ENCODE data around the gene ITGAD. TPM values are rescaled to one million over a fixed set of nuclear protein-coding genes. Genes with fewer than 3 reads are reported as not detected.

Gene ITGAD
- total and polyA plus RNA-seq, 2 experiments from 2014 or later: not detected

DNA sequence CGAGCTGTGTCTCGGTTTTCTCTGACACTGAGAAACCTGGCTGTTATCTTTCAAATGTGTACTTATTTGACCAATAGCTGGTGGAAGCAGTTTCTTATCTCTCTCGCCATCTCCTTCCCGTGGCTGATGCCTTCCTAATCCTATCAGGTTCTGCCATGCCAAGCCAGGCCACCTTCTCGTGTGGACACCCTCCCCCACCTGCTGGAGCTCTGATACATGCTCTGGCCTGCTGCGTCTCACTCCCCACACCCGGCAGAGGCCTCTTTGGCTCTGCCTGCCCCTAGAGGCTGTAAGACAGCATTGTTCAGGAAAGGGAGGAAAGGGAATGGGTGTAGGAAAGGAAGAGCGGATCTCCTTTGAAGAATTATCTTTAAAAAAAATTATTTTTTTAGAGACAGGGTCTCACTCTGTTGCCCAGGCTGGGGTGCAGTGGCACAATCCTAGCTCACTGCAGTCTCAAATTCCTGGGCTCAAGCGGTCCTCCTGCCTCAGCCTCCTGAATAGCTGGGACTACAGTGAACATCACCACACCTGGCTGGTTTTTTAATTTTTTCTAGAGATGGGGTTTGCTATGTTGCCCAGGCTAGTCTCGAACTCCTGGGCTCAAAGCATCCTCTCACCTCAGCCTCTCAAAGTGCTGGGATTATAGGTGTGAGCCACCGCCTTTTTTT, 58.7 kb downstream of the ITGAD start (continued):
- TF ChIP-seq, protein P1, sequence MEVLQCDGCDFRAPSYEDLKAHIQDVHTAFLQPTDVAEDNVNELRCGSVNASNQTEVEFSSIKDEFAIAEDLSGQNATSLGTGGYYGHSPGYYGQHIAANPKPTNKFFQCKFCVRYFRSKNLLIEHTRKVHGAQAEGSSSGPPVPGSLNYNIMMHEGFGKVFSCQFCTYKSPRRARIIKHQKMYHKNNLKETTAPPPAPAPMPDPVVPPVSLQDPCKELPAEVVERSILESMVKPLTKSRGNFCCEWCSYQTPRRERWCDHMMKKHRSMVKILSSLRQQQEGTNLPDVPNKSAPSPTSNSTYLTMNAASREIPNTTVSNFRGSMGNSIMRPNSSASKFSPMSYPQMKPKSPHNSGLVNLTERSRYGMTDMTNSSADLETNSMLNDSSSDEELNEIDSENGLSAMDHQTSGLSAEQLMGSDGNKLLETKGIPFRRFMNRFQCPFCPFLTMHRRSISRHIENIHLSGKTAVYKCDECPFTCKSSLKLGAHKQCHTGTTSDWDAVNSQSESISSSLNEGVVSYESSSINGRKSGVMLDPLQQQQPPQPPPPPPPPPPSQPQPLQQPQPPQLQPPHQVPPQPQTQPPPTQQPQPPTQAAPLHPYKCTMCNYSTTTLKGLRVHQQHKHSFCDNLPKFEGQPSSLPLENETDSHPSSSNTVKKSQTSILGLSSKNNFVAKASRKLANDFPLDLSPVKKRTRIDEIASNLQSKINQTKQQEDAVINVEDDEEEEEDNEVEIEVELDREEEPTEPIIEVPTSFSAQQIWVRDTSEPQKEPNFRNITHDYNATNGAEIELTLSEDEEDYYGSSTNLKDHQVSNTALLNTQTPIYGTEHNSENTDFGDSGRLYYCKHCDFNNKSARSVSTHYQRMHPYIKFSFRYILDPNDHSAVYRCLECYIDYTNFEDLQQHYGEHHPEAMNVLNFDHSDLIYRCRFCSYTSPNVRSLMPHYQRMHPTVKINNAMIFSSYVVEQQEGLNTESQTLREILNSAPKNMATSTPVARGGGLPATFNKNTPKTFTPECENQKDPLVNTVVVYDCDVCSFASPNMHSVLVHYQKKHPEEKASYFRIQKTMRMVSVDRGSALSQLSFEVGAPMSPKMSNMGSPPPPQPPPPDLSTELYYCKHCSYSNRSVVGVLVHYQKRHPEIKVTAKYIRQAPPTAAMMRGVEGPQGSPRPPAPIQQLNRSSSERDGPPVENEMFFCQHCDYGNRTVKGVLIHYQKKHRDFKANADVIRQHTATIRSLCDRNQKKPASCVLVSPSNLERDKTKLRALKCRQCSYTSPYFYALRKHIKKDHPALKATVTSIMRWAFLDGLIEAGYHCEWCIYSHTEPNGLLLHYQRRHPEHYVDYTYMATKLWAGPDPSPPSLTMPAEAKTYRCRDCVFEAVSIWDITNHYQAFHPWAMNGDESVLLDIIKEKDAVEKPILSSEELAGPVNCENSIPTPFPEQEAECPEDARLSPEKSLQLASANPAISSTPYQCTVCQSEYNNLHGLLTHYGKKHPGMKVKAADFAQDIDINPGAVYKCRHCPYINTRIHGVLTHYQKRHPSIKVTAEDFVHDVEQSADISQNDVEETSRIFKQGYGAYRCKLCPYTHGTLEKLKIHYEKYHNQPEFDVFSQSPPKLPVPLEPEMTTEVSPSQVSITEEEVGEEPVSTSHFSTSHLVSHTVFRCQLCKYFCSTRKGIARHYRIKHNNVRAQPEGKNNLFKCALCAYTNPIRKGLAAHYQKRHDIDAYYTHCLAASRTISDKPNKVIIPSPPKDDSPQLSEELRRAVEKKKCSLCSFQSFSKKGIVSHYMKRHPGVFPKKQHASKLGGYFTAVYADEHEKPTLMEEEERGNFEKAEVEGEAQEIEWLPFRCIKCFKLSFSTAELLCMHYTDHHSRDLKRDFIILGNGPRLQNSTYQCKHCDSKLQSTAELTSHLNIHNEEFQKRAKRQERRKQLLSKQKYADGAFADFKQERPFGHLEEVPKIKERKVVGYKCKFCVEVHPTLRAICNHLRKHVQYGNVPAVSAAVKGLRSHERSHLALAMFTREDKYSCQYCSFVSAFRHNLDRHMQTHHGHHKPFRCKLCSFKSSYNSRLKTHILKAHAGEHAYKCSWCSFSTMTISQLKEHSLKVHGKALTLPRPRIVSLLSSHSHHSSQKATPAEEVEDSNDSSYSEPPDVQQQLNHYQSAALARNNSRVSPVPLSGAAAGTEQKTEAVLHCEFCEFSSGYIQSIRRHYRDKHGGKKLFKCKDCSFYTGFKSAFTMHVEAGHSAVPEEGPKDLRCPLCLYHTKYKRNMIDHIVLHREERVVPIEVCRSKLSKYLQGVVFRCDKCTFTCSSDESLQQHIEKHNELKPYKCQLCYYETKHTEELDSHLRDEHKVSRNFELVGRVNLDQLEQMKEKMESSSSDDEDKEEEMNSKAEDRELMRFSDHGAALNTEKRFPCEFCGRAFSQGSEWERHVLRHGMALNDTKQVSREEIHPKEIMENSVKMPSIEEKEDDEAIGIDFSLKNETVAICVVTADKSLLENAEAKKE (CRISPR knock-in tag; IDR thresholded peaks at IDR 0.05): no peak
- TF ChIP-seq EZH2phosphoT487 (IDR thresholded peaks at IDR 0.05; ENCODE audit: unreplicated experiment) (no peak), NANOG (IDR thresholded peaks at IDR 0.05; ENCODE audit: borderline replicate concordance) (no peak)

DNA sequence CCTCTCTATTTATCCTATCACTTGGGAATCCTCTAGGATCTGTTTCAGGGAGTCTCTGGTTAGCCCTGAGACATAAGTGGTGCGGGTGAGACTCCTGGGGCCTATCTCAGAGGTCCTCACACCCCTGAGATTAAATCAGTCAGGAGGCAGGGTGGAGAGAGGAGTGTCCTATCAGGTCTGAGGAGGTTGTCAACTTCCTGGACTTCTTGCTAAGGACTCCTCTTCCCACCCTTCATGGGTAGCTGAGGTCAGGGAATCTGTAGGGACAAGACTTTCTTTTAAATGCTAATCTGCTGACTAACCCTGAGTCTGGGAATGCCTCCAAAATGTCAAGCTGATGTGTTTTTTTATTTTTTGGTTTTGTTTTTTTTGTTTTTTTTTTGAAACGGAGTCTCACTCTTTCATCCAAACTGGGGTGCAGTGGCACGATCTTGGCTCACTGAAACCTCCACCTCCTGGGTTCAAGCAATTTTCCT, 59.5 kb downstream of the ITGAD start:
- Histone ChIP-seq H2AFZ (no peak overlapping the region), H3K9me2 (ENCODE audit: insufficient read depth) (no peaks in the 10 kb centered on the region), H3F3A (replicated peaks; ENCODE audit: low read depth) (peaks cover 5% of the 10 kb centered on the region; the same call in 1 of the 2 replicates), H3K4me1 (ENCODE audit: insufficient read depth) (peaks cover 37% of the 10 kb centered on the region), H3K4me2 (peak overlapping the region; percentile 72), H3K79me2 (replicated peaks; ENCODE audit: insufficient read depth) (peaks cover 22% of the 10 kb centered on the region), H4K20me1 (replicated peaks; ENCODE audit: insufficient read depth) (peaks cover 18% of the 10 kb centered on the region), H3K27me3 (ENCODE audit: insufficient read depth) (no peaks in the 10 kb centered on the region), H3K4me3 (no peak overlapping the region), H3K27ac (ENCODE audit: low read depth) (no peak overlapping the region), H3K36me3 (ENCODE audit: insufficient read depth) (no peaks in the 10 kb centered on the region)
- no peaks in the 10 kb centered on the region for H3K9me3 Mint-ChIP-seq
- peaks cover 16% of the 10 kb centered on the region; the same call in 2 of the 3 replicates for H3K36me3 Mint-ChIP-seq (ENCODE audit: low read depth)
- H3K27me3 Mint-ChIP-seq (ENCODE audit: insufficient read depth, low read depth, poor library complexity): peaks cover 14% of the 10 kb centered on the region
- ATAC-seq: peak; percentile 9; the same call in 1 of the 3 replicates
- H3K4me3 Mint-ChIP-seq: peak overlapping the region; percentile 38; the same call in 1 of the 3 replicates
- peak; percentile 42 for DNase-seq (ENCODE audit: low spot score)
- peaks cover 42% of the 10 kb centered on the region for H3K4me1 Mint-ChIP-seq
- H3K27ac Mint-ChIP-seq: peak overlapping the region; percentile 64; the same call in 1 of the 2 replicates
- no peak for TF ChIP-seq NANOG (IDR thresholded peaks at IDR 0.05; ENCODE audit: borderline replicate concordance)
- TF ChIP-seq, protein P2, sequence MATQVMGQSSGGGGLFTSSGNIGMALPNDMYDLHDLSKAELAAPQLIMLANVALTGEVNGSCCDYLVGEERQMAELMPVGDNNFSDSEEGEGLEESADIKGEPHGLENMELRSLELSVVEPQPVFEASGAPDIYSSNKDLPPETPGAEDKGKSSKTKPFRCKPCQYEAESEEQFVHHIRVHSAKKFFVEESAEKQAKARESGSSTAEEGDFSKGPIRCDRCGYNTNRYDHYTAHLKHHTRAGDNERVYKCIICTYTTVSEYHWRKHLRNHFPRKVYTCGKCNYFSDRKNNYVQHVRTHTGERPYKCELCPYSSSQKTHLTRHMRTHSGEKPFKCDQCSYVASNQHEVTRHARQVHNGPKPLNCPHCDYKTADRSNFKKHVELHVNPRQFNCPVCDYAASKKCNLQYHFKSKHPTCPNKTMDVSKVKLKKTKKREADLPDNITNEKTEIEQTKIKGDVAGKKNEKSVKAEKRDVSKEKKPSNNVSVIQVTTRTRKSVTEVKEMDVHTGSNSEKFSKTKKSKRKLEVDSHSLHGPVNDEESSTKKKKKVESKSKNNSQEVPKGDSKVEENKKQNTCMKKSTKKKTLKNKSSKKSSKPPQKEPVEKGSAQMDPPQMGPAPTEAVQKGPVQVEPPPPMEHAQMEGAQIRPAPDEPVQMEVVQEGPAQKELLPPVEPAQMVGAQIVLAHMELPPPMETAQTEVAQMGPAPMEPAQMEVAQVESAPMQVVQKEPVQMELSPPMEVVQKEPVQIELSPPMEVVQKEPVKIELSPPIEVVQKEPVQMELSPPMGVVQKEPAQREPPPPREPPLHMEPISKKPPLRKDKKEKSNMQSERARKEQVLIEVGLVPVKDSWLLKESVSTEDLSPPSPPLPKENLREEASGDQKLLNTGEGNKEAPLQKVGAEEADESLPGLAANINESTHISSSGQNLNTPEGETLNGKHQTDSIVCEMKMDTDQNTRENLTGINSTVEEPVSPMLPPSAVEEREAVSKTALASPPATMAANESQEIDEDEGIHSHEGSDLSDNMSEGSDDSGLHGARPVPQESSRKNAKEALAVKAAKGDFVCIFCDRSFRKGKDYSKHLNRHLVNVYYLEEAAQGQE (IDR thresholded peaks at IDR 0.05; ENCODE audit: unreplicated experiment): no peak
- TF ChIP-seq EZH2phosphoT487 (IDR thresholded peaks at IDR 0.05; ENCODE audit: unreplicated experiment): no peak

Measured in GM23338 (cell line).